ENCODE results near the gene CRYL1.

CRYL1 gene

GRCh38 chr13:20390526-20391175 is 135.0 kb downstream of the CRYL1 start:
- no peak overlapping the region for H3K27ac ChIP-seq
- no peak for DNase-seq (ENCODE audit: low read depth, low spot score)

DNA sequence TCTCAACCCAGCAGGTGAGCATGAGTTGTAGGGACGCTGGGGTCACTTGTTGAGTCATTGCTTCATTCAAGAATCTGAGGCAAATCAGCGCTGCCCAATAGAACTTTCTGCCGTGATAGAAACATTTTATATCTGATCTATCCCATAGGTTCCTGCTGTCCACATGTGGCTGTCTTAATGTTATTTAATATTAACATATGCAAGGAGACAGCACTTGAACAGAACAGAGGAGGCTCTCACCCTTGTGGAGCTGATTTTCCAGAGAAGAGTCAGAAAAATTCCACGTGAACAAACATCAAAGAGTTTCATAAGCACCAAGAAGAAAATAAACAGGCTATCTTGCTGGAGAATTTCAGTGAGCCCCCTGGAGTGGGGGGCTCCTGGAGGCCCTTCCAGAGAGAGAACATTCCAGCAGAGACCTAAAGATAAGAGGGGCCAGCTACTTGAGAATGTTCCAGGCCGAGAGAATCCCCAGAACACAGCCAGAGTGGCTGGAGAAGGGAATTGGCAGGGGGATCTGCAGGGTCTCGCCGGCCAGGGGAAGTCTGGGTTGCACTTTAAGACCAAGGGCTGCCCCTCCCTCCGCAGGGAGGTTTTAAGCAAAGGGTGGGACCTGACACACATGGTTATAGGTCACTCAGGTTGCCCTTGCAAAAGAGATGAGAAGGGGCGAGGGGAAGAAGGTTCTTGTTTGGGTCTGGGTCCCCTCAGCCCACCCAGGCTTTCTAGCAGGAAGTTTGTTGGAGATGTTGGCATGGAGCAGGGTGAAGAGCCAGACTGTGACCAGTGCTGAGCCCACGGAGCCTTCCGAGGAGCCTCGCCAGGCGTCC is 135.7 kb downstream of the CRYL1 start:
- H3K27ac ChIP-seq, result no peak overlapping the region
- DNase-seq (ENCODE audit: low read depth, low spot score), result no peak

DNA sequence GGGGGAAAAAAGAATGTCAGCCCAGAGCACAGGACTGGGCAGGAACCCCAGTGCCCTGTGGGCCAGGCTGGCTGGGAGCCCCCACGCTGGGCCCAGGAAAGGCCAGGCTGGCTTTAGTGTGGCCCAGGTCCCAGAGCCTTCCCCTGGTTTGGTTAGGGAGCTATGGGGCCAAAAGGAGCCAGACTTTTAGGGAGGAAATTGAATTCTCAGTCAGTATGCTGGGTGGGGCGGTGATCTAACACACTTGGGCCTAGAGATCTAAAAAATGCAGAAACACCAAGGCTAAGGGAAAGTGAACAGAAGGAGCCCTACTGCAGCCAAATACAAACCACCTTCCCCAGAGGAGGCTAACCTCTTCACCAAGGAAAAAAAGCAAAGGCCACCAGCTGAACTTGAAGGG is 137.5 kb downstream of the CRYL1 start:
- no peak for DNase-seq (ENCODE audit: low read depth, low spot score)
- peak overlapping the region; percentile 98 for H3K27ac ChIP-seq

GRCh38 chr13:20387441-20387971 is 138.2 kb downstream of the CRYL1 start:
- peak overlapping the region; percentile 98 for H3K27ac ChIP-seq
- DNase-seq (ENCODE audit: low read depth, low spot score), result peak; percentile 93

GRCh38 chr13:20387006-20387405 is 138.7 kb downstream of the CRYL1 start:
- peak overlapping the region; percentile 98 for H3K27ac ChIP-seq
- no peak for DNase-seq (ENCODE audit: low read depth, low spot score)

DNA sequence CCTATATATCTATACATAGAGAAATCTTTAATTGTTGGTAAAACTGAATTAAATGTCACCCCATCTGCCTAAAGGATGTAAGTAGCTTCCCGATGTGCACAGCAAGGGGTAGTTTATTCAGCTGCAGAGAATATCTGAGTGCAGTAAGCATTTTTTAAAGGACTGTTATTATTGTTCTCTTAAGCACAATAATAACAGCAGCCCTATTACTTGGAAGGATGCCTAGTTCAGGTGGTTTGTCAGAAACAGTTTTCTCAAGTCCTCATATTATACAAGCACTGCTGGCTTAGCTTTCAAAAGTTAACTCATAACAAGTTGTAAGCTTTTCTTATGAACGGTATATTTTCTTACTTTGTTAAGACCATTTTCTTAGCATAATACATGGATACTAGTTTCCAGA is 142.6 kb downstream of the CRYL1 start:
- H3K27ac ChIP-seq, result no peak overlapping the region
- DNase-seq (ENCODE audit: low read depth, low spot score), result no peak

GRCh38 chr13:20381401-20381800 is 144.3 kb downstream of the CRYL1 start:
- H3K27ac ChIP-seq, result no peak overlapping the region
- no peak for DNase-seq (ENCODE audit: low read depth, low spot score)

GRCh38 chr13:20378721-20379120 is 146.9 kb downstream of the CRYL1 start:
- H3K27ac ChIP-seq, result no peak overlapping the region
- no peak for DNase-seq (ENCODE audit: low read depth, low spot score)

GRCh38 chr13:20377720-20378119 is 147.9 kb downstream of the CRYL1 start:
- DNase-seq (ENCODE audit: low read depth, low spot score), result no peak
- no peak overlapping the region for H3K27ac ChIP-seq

DNA sequence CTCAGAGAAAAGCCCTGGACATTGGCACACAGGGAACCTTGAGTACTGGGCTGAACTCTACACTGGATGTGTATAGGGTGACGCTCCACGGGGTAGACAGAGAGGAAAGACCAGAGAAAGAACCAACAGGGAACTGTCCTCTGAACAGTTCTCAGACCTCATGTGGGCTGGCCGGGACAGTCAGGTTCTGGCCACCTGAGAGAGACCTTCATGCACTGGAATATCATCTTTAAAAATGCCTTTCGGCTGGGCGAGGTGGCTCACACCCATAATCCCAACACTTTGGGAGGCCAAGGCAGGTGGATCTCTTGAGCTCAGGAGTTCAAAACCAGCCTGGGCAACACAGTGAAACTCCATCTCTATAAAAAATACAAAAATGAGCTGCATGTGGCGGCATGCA is 149.8 kb downstream of the CRYL1 start:
- no peak for DNase-seq (ENCODE audit: low read depth, low spot score)
- no peak overlapping the region for H3K27ac ChIP-seq

DNA sequence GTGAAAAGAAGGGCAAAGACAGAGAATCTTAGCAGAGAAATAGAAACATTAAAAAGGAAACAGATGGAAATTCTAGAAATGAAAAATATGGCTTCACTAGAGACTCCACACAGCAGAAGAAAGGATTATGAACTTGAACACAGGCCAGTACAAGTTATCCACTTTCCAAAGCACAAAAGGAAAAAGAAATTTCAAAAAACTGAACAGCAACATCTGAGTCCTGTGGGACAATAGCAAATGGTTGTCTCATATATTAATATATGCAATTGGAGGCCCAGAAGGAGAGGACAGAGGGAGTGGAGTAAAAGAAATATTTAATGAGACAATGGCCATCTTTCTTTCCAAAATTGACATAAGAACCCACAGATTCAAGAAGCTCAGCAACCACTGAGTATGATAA is 151.8 kb downstream of the CRYL1 start:
- H3K27ac ChIP-seq, result no peak overlapping the region
- no peak for DNase-seq (ENCODE audit: low read depth, low spot score)

- peak overlapping the region; percentile 94 for H3K27ac ChIP-seq
- DNase-seq (ENCODE audit: low read depth, low spot score), result no peak
Measured at GRCh38 chr13:20371825-20372224, 153.8 kb downstream of the CRYL1 start.

- peak overlapping the region; percentile 94 for H3K27ac ChIP-seq
- DNase-seq (ENCODE audit: low read depth, low spot score), result peak; percentile 83
Measured at GRCh38 chr13:20370815-20371421, 154.7 kb downstream of the CRYL1 start.

GRCh38 chr13:20369886-20370361 is 155.7 kb downstream of the CRYL1 start:
- peak overlapping the region; percentile 94 for H3K27ac ChIP-seq

GRCh38 chr13:20366056-20366455 is 159.6 kb downstream of the CRYL1 start:
- H3K27ac ChIP-seq, result no peak overlapping the region
- DNase-seq (ENCODE audit: low read depth, low spot score), result no peak

More at GRCh38 chr13:20369886-20370361, 155.7 kb downstream of the CRYL1 start:
- peak; percentile 82 for DNase-seq (ENCODE audit: low read depth, low spot score)

- H3K27ac ChIP-seq, result no peak overlapping the region
- no peak for DNase-seq (ENCODE audit: low read depth, low spot score)
Measured at GRCh38 chr13:20363603-20364002, 162.1 kb downstream of the CRYL1 start.

DNA sequence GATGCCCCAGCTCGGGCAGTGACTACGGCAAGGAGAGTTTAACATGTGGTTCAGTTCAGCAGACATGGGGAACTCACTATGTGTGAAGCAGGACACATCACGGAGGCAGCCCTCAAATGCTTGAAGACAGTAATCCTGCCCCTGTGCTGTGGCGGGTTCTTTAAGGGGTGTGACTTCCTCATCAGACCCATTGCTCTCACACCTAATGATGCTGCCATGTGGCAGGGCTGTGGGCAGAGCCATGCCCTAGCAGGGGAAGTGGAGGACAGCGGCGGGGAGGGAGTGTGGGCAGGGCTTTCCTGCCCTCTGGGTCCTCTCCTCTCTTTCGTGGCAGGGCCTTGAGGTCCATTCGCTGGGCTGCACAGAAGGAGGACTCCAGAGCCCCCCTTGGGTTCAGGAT is 162.5 kb downstream of the CRYL1 start:
- no peak for DNase-seq (ENCODE audit: low read depth, low spot score)
- no peak overlapping the region for H3K27ac ChIP-seq

DNA sequence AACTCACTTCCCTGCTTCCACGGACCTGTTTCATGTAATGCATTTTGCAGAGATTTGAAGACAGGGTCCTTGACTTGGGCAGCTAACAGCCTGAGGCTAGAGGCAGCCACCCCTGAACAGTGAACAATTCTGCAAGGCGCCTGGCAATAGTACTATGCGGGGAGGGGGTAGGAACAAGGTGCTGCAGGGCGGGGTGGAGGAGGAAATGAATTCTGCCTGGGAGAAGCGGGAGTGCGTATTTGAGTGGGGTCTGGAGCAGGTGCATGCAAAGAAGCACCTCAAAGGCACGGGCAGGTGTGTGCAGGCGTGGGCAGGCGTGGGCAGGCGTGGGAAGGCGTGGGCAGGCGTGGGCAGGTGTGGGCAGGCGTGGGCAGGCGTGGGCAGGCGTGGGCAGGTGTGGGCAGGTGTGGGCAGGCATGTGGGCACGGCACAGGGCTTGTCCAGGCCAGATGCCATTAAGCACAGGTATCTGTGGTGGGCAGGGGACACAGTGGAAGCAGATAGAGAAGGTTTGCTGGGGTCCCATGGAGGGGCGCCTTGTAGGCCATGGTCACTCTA is 163.1 kb downstream of the CRYL1 start:
- no peak for DNase-seq (ENCODE audit: low read depth, low spot score)
- no peak overlapping the region for H3K27ac ChIP-seq

GRCh38 chr13:20360835-20361412 is 164.7 kb downstream of the CRYL1 start:
- no peak for DNase-seq (ENCODE audit: low read depth, low spot score)
- peak overlapping the region; percentile 81 for H3K27ac ChIP-seq

DNA sequence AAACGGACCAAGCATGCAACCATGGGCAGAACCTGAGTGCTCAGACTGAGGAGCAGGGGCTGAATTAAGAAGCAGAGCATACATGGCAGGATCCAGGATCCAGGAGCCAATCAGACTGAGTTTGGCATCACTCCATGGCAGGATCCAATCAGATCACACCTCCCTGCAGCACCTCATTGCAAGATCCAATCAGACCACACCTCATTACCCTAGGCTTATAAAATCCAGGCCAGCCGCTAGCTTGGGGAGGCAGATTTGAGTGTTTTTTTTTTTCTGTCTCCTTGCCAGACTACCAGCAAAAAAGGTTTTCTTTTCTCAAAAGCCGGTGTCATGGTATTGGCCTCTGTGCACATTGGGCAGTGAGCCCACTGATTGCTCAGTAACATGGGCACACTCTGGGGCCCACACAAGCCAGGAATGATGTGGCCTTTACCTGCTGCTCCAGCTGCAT is 165.6 kb downstream of the CRYL1 start:
- peak overlapping the region; percentile 81 for H3K27ac ChIP-seq
- DNase-seq (ENCODE audit: low read depth, low spot score), result peak; percentile 86

Data from epithelial cell of prostate (primary cell).